Measurements from ENCODE around the gene CYP17A1.
"Not testable (repeated sequence)": the region's sequence is repeated elsewhere in the genome, so short reads cannot be mapped to it uniquely, and the experiment has no call there.

The CYP17A1 gene

DNA sequence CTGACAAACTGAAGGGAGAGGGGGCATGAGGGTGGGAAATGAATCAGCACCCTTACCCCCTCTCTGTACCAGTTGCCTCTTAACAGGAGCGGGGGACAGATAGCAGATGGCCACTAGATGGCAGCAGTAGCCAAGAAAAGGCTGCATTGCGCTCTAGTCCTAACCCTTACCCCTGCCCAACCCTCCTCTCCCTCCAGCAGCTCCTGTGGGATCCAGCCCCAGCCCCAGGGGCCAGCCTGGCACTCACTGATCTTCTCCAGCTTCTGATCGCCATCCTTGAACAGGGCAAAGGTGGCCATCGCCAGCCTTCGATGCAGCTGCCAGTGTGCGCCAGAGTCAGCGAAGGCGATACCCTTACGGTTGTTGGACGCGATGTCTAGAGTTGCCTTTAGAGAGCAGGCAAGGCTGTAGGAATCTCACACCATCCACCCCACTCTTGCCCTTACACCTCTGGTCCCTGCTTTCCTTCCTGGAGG lies 2.2 kb downstream of the CYP17A1 start:
- DNase-seq (ENCODE audit: low read depth), result peak; percentile 45

DNA sequence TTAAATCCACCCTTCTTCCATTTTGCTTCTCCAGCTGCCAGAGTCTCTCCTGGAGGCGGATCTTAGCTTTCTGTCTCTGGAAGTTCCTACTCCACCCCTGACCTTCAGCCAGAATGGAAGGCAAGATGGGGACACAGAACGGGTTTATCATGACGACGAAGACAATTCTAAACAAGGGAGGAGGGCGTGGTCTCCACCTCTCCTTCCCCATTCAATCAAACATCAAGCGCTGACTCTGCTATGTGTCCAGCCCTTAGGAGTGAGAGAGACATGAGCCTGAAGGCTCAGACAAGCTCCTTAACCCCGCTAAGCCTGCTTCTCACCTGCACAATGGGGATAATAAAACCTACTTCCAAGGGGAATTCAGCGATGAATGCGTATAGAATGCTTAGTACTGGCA lies 3.1 kb downstream of the CYP17A1 start:
- no peak for DNase-seq (ENCODE audit: low read depth)

DNA sequence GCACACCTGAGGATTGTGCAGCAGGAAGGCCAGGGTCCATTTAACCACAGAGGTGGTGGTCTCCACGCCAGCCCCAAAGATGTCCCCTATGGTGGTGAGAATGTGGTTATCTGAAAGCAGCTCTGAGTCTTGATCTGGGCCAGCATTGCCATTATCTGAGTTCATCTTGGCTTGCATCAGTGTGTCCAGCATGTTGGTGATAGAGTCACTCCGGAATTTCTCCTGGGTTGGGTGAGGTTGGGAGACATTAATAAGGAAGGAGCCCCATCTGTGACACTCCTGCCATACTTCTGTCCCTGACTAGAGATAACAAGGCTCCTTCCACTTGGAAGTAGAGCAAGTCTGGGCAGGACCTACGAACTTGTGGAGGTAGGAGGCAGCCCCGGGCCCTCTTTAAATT lies 4.2 kb downstream of the CYP17A1 start:
- no peak for DNase-seq (ENCODE audit: low read depth)

DNA sequence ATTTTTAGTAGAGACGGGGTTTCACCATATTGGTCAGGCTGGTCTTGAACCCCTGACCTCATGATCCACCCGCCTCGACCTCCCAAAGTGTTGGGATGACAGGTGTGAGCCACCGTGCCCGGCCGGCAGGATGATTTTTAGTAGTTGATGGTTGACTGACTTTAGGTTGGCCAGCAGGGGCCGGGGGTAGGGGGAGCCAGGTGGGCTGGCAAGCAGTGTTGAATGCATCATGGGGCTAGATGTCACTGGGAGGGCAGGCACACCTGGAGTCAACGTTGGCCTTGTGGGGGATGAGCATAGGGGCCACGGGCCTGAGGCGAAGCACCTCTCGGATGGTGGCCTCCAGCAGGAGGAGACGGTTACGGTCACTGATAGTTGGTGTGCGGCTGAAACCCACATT lies 5.0 kb downstream of the CYP17A1 start:
- no peak for DNase-seq (ENCODE audit: low read depth)

DNA sequence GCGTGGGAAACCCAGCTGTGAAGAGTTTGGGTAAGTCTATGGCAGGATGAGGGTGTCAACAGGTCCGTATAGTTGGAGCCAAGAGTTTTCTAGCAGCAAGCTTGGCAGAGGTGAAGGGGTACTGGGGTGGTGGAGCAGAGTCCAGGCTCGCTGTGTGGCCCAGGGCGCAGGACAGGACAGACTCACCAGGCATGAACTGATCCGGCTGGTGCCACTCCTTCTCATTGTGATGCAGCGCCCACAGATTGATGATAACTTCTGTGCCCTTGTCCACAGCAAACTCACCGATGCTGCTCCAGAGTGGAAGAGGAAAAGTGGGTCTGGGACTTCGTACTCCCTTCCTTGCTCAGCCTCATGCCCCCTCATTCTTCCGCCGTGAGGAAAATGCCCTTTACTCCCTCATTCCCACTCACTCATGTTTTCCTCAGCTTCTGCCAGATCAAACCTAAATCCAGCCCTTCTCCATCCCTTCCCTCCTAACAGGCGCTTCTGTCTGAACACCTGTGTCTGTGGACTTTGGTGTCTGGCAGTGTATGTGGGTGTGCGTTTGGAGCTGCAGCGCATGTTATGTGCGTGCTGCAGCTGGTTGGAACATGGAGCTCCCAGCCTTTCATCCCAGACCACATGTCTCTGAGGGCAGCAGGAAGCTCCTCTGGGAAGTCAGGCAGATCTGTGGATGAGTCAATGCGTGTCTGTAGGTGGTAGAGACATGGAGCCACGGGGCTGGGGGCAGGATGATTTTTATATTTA lies 5.7 kb downstream of the CYP17A1 start:
- DNase-seq (ENCODE audit: low read depth), result no peak

DNA sequence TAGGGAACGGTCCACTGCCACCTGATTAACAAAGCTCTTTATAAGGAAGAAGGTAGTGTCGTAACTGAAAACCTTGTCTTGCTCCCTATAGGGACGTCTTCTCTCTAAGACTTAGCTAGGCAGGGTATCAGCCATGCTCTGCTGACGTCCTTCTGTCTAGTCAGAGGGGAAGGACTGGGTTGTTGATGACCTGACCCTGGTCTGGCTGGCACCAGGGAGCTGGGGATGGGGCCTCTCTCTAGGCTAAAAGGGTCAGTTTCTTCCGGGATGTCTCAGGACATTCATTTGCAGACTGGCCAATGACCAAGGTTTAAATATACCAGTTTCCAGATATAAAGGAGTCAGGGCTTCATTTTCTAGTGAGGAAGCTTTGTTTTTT lies 9.6 kb downstream of the CYP17A1 start:
- DNase-seq (ENCODE audit: low read depth), result no peak

DNA sequence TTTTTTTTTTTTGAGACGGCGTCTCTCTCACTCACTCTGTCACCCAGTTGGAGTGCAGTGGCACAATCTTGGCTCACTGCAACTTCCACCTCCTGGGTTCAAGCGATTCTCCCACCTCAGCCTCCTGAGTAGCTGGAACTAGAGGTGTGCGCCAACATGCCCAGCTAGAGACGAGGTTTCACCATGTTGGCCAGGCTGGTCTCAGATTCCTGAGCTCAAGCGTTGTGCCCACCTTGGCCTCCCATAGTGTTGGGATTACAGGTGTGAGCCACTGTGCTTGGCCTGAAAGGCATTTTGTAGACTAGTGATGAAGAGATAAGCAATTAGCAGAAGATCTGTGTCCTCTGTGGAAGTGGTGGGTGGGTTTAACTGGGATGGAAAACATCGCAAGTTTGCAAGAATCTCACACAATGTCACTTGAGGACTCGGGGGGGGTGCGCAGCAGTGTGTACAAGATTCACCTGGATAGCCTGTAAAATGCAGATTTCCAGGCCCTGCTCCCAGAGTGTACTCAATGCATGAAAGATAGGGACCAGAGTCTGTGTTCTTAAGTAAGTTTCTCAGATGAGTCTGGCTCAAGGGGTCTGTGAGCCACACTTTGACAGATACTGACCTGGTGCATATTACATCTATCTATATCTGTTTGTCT lies 10.9 kb downstream of the CYP17A1 start:
- no peak for DNase-seq (ENCODE audit: low read depth)

DNA sequence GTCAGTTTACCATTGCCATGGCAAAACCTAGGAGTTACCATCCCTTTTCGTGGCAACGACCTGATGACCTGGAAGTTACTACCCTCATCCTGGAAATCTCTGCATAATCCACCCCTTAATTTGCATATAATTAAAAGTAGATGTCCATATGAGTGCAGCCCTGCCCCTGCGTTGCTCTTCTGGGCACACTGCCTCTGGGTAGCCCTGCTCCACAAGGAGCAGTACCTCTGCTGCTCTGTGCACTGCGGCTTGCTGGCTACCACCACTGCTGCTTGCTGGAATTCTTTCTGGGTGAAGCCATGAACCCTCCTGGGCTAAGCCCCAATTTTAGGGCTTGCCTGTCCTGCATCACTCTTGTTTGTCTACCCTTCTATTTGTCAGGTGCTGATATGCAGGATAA lies 12.5 kb downstream of the CYP17A1 start:
- DNase-seq (ENCODE audit: low read depth), result no peak

DNA sequence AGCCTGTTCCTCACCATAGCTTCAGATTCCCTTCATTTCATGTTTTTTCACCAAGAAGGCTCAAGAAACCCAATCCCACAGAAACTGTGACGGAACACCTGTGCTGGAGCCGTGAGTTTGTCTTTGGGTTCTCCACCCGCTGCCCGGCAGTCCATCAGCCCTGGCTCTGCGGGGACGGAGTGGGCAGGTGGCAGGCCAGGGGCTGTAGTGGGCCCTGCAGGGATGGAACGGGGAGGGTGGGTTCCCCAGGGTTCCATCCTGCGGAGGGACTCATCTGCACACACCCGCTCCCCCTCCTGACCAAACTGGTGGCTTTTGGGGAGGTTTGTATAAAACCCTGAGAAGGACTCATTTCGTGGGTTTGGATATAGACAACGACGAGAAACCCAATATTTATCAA lies 15.0 kb downstream of the CYP17A1 start:
- DNase-seq (ENCODE audit: low read depth), result no peak

DNA sequence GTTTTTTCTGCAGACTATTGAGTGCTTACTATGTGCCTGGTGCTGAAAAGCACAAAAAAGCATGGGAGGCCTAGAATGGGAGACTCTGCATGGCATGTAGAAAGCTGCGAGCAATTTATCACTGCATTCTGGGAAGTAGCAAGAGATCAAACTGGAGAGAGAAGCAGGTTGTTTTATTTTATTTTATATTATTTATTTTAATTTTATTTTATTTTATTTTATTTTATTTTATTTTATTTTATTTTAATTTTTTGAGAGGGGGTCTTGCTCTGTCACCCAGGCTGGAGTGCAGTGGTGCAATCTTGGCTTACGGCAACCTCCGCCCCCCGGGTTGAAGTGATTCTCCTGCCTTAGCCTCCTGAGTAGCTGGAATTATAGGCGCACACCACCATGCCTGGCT lies 17.2 kb downstream of the CYP17A1 start:
- not testable (repeated sequence) for DNase-seq (ENCODE audit: low read depth)

DNA sequence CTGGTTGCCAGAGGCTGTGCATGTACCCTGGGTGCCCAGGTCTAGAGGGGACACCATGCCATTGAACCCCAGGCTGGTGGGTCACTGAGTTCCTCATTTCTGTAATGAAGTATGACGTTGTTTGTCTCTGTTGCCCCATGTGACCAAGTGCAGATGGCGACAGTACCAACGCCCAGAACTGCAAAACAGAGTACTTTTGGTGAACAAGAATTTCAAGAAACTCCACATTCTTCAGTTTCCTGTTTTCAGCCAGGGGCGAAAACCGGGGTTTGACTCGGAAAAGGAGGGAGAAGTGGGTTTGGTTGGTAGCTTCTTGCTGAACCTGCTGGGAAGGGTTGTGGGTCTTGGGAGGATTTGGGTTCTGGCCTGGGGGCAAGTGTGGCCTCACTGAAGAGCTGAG lies 18.2 kb downstream of the CYP17A1 start:
- DNase-seq (ENCODE audit: low read depth), result no peak

DNA sequence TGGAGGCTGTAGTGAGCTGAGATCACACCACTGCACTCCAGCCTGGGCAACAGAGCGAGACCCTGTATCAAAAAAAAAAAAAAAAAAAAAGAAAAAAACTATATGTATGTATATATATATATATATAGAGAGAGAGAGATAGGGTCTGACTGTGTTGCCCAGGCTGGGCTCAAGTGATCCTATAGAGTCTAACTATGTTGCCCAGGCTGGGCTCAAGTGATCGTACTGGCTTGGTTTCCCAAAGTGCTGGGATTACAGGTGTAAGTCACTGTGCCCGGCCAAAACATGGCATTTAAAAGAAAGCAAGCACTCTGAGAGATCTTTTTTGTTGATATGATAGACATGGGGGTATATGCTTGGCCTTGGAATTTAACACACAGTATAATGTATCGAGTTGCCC lies 20.0 kb downstream of the CYP17A1 start:
- no peak for DNase-seq (ENCODE audit: low read depth)

DNA sequence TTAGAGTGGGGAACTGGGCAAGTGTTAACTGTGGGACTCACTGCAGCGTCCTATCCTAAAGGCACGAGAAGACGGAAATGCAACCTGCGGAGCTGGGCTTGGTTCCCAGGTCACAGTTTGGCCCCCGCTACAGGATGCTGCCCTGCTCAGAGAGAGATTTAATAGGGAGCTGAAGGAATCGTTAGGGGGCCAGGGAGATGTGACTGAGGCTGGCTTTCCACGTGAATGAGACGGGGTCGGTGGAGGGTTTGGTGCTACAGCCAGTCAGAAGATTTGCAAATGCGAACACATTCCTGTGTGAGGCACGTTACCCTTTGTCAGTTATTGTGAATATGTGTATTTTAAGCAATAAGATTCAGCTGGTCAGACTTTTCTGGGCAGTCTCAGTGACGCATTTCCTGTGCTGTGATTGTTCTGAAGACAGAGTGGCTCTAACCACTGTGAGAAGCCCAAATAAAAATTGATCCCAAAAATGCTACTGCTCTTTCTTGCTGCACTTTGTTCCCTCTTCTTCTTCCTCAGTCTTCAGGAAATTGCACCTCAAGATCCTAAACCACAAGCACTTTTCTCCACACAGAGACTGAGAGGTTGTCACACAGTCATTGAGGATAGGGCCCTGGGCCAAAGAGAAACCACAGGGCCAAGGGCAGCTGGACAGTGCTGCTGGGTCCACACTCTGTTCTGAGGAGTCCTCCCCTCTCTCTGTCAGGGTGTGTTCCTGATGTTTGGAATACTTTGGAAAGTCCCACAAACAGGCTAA lies 21.2 kb downstream of the CYP17A1 start:
- no peak for DNase-seq (ENCODE audit: low read depth)

DNA sequence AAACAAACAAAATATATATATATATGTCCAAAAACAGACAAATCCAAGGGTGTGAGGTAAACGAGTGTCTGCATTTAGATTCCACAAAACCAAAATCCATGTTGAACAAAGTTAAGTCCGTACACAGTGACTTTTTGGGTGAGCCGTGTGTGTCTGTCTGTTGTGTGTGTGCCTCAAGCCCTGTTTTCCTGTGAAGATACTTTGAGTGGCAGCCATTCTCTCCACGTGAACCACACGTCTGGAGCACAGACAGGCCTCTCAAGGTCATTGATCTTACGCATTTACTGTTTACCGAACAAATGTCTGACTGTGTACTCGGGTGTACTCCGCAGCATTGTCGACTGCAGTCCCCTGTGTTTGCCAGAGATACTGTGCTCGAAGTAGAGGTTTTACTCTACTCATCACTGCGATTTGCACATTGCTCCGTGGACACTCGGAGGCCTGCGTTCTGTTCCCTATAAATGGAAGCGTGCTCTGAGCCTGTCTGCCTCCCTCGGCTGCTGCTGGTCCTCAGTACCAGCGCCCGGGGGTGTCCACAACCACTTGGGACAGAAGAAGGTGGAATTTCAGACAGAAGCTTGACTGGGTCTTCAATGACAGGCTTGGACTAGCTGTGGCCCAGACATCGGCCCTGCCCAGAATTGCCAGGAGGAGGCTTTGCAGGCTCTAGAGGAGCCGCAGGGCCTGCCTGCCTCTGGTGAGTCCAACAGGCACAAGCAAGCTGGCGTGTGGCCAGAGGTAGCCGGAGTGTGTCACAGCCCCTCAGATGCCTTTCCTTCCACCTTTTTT lies 22.1 kb downstream of the CYP17A1 start:
- no peak for DNase-seq (ENCODE audit: low read depth)

DNA sequence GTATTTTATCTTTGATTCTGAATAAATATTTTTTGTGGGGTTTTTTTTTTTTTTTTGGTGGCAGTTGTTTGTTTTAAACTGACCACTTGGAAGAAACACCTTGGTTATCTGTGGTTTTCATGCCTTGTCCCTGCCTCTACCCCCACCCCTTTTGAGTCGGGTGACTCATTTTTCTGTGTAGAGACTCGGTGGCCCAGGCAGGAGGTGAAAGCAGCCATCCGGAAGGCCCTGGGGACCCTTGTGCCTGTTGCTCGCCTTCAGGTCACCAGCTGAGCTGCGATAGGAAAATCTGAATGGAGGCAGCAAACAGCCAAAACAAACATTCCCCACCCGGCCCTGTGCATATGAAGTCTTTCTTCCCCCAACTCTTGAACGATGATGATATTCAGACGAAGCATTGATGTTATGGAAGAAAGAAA lies 22.8 kb downstream of the CYP17A1 start:
- DNase-seq (ENCODE audit: low read depth), result no peak

DNA sequence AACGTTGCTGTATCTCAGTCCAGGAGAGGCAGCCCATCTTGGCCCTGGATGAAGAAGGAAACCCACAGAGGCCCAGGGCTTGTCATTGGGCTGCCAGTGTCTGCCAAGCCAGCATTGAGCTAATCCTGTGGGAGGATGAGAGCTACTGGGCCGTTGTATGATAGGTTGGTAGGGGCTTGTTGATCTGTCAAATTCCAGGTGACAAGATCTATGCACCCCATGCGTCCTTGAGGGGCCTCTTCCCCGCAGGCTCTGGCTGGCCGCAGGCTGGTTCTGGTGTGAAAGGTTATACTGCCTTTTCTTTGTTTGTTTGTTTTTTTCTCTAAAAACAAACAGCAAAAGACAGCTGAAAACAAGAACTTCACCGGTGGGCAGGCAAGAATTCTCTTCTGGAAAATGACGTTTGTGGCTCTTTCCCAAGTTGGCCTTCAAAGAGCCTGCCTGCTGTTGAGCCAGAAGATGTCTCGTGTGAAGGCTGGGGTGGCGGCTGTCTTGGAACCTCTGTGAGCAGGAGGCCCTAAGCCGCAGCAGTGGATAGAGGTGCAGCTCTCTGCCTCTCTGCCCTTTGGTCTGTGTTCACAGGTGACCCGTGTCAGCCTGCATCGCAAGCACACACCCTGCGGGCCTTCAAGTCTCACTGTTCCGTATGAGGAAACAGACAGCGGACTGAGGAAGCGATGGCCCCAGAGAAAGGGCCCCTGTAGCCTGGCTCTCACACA lies 23.3 kb downstream of the CYP17A1 start:
- no peak for DNase-seq (ENCODE audit: low read depth)

DNA sequence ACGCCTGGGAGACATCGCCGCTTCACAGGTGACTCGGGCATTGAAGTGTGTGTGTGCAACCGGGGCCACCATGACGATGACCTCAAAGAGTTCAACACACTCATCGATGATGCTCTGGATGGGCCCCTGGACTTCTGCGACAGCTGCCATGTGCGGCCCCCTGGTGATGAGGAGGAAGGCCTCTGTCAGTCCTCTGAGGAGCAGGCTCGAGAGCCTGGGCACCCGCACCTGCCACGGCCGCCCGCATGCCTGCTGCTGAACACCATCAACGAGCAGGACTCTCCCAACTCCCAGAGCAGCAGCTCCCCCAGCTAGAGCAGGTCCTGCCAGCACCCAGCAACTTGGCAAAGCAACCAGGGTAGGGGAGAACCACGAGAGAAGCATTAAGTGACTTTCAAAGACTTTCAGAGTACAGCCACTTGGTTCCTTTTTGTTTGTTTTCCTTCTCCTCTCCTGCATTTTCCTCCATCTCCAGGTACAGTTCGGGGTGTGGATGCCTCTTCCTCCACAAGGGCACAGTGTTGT lies 24.1 kb downstream of the CYP17A1 start:
- no peak for DNase-seq (ENCODE audit: low read depth)

DNA sequence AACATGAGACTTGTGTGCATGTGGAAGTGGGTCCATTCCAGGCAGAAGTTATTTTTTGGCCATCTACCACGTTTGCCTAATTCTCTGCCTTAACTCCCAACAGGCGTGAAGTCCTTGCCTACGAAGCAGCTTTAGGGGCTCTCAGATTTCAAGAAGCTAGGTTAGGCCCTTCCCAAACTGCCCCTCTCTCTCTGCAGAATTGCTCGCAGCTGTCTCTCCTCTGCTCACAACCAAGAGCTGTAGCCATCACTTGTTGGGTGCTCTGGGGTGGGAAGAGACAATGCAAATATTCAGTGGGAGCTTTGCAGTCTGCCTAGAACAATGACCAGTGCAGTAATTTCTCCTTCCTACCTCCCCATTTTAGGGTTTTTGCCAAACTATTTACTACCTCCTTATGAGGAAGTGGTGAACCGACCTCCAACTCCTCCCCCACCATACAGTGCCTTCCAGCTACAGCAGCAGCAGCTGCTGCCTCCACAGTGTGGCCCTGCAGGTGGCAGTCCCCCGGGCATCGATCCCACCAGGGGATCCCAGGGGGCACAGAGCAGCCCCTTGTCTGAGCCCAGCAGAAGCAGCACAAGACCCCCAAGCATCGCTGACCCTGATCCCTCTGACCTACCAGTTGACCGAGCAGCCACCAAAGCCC lies 24.9 kb downstream of the CYP17A1 start:
- DNase-seq (ENCODE audit: low read depth), result no peak

DNA sequence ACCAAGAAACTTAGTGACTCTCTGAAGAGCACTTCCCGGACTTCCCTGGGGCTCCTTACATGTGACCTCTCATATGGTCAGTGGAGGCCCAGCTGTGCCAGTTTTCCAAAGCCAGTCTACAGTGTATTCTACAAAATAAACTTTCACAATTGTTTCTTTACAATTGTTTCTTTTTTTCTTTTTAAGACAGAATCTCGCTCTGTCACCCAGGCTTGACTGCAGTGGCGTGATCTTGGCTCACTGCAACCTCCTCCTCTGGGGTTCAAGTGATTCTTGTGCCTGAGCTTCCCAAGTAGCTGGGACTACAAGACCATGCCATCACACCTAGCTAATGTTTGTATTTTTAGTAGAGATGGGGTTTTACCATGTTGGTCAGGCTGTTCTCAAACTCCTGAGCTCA lies 25.9 kb downstream of the CYP17A1 start:
- DNase-seq (ENCODE audit: low read depth), result no peak

DNA sequence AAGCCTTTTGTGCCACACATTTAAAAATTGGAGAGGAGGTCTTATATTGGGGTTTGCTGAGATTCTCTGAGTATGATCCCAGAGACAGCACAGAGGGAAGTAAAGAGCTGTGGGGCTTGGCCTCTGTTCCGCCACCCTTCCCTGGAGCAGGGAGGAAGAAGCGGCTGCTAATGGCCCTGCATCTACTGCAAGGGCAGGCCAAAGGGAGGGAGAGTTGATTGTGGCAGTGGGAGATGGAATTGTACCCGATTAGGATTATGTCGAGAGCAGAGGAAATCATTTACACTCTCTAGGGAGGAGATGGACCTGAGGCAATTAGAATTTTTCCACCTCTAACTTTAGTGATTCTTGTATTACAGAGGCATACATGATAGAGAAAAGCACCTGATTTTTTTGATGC lies 28.8 kb downstream of the CYP17A1 start:
- DNase-seq (ENCODE audit: low read depth), result no peak
